HL-60 (cell line): Measurements from ENCODE around the gene AQP7.
"Not testable (repeated sequence)": the region's sequence is repeated elsewhere in the genome, so short reads cannot be mapped to it uniquely, and the experiment has no call there.

Experiments used
- CTCF ChIP-seq: IDR thresholded peaks from one replicate; pipeline ENCODE4 v1.5.1; 2011; ENCODE audit warnings: low read length, control low read depth, inconsistent platforms; ENCODE audit not compliant: insufficient read depth
- GABPA ChIP-seq: IDR thresholded peaks from 2 replicates; pipeline ENCODE4 v1.6.1; 2012; ENCODE audit warnings: low read depth
- POLR2AphosphoS5 ChIP-seq: IDR thresholded peaks from 2 replicates; pipeline ENCODE4 v1.6.1; 2012; ENCODE audit warnings: low read depth
- REST ChIP-seq: IDR thresholded peaks from 2 replicates; pipeline ENCODE4 v1.6.1; 2012; ENCODE audit warnings: low read depth; ENCODE audit not compliant: insufficient replicate concordance
- SPI1 ChIP-seq: IDR thresholded peaks from 2 replicates; pipeline ENCODE4 v1.6.1; 2012; ENCODE audit warnings: low read depth, mild to moderate bottlenecking, borderline replicate concordance

GRCh38 chr9:33399047-33399446 lies 3.3 kb downstream of the AQP7 start:
- TF ChIP-seq CTCF, POLR2AphosphoS5, SPI1, REST, GABPA: not testable (repeated sequence)
